H1 (cell line): ENCODE data around the gene GPR162. TPM values are rescaled to one million over a fixed set of nuclear protein-coding genes. Genes with fewer than 3 reads are reported as not detected.
A peak's percentile ranks its signal among the peaks of the same experiment; 100 is the strongest.

ENCODE experiments used
- CTCF ChIA-PET: fragments of 300-600 bp; sonication (Branson Sonifier 250); formaldehyde crosslinking; loops from one replicate; lab custom pipeline; 2021; ENCODE audit not compliant: partially characterized antibody; lab: Charles Lee
- POLR2A ChIA-PET: fragments of 300-600 bp; sonication (Branson Sonifier 250); formaldehyde crosslinking; loops from one replicate; lab custom pipeline; 2021; ENCODE audit warnings: inconsistent platforms; ENCODE audit not compliant: partially characterized antibody; lab: Charles Lee
- DNase-seq, 2 experiments: peaks; one replicate each; pipeline versions ENCODE4 v3.0.0 to v3.0.0-alpha.2; 2010 to 2022; ENCODE audit warnings: low spot score in 2 of 2, low read depth in 1 of 2, mixed read lengths in 1 of 2
- FAIRE-seq: peaks from 2 replicates; lab custom pipeline; 2011; peaks lifted over from hg19 to GRCh38; lab: Jason Lieb, UNC
- H2AFZ ChIP-seq: 2 replicates; pipeline ENCODE4 v1.8.1; 2012; ENCODE audit warnings: low read length, inconsistent platforms
- H2AK5ac ChIP-seq: 2 replicates; pipeline ENCODE4 v1.6.1; 2013; ENCODE audit warnings: low read depth, low read length
- H2BK120ac ChIP-seq: replicated peaks from 2 replicates; pipeline ENCODE3; 2013; ENCODE audit warnings: low read depth, low read length, inconsistent platforms
- H2BK12ac ChIP-seq: 2 replicates; pipeline ENCODE4 v1.6.1; 2013; ENCODE audit warnings: low read depth, low read length
- H2BK15ac ChIP-seq: 2 replicates; pipeline ENCODE4 v1.6.1; 2013; ENCODE audit warnings: low read length
- H2BK20ac ChIP-seq: 2 replicates; pipeline ENCODE4 v1.6.1; 2013; ENCODE audit warnings: low read length
- H2BK5ac ChIP-seq: 2 replicates; pipeline ENCODE4 v1.6.1; 2013; ENCODE audit warnings: low read depth, low read length
- H3K14ac ChIP-seq: 2 replicates; pipeline ENCODE4 v1.6.1; 2013; ENCODE audit warnings: inconsistent platforms; ENCODE audit not compliant: insufficient read length
- H3K18ac ChIP-seq: 2 replicates; pipeline ENCODE4 v1.6.1; 2013; ENCODE audit warnings: low read length; ENCODE audit errors: extremely low read depth
- H3K23ac ChIP-seq: 2 replicates; pipeline ENCODE4 v1.6.1; 2013; ENCODE audit warnings: inconsistent platforms; ENCODE audit not compliant: insufficient read length
- H3K23me2 ChIP-seq: 2 replicates; pipeline ENCODE4 v1.6.1; 2013; ENCODE audit warnings: low read depth, low read length
- H3K27ac ChIP-seq: 2 replicates; pipeline ENCODE4 v1.6.1; 2011; ENCODE audit warnings: low read depth, low read length, inconsistent platforms
- H3K27me3 ChIP-seq, 4 experiments: replicated peaks in 1 of 4; 1 replicate in 1 of 4; 2 replicates in 3 of 4; pipeline versions ENCODE4 v1.6.1 to v1.8.1; 2011 to 2013; ENCODE audit warnings: low read length in 3 of 4, mild to moderate bottlenecking in 3 of 4, inconsistent platforms in 2 of 4, mixed read lengths in 2 of 4, moderate library complexity in 1 of 4; ENCODE audit not compliant: control insufficient read depth in 3 of 4, insufficient read depth in 3 of 4; ENCODE audit errors: extremely low read depth in 1 of 4
- H3K36me3 ChIP-seq, 4 experiments: 2 replicates each; pipeline versions ENCODE4 v1.6.1 to v1.8.1; 2011 to 2013; ENCODE audit warnings: mild to moderate bottlenecking in 4 of 4, low read length in 3 of 4, moderate library complexity in 2 of 4, control low read depth in 1 of 4, inconsistent platforms in 1 of 4; ENCODE audit not compliant: insufficient read depth in 4 of 4, control insufficient read depth in 2 of 4
- H3K4ac ChIP-seq: replicated peaks from 2 replicates; pipeline ENCODE3; 2013; ENCODE audit warnings: low read length, low read depth, mixed read lengths, inconsistent platforms; ENCODE audit not compliant: insufficient read length
- H3K4me1 ChIP-seq, 4 experiments: replicated peaks in 1 of 4; 1 replicate in 1 of 4; 2 replicates in 3 of 4; pipeline versions ENCODE4 v1.6.1 to v1.8.1; 2011 to 2013; ENCODE audit warnings: low read length in 3 of 4, inconsistent platforms in 2 of 4, mixed read lengths in 1 of 4; ENCODE audit not compliant: insufficient read depth in 4 of 4, control insufficient read depth in 3 of 4
- H3K4me2 ChIP-seq, 2 experiments: 2 replicates each; pipeline versions ENCODE4 v1.6.1 to v1.8.1; 2011 to 2013; ENCODE audit warnings: low read depth in 2 of 2, low read length in 2 of 2, control low read depth in 1 of 2, inconsistent platforms in 1 of 2, mild to moderate bottlenecking in 1 of 2; ENCODE audit not compliant: insufficient read depth in 1 of 2
- H3K4me3 ChIP-seq, 4 experiments: fragments of 200-600, 300-600 bp in 1 of 4; sonication (generic), shearing (Covaris generic), sonication (Bioruptor Twin) in 1 of 4; 2 replicates each; pipeline versions ENCODE4 v1.5.1 to v1.8.1; 2011 to 2016; ENCODE audit warnings: low read length in 4 of 4, low read depth in 3 of 4, control low read depth in 2 of 4, inconsistent platforms in 2 of 4, mild to moderate bottlenecking in 2 of 4, mixed read lengths in 1 of 4, moderate library complexity in 1 of 4; ENCODE audit not compliant: insufficient read depth in 2 of 4; ENCODE audit errors: extremely low read depth in 1 of 4
- H3K56ac ChIP-seq: replicated peaks from 2 replicates; pipeline ENCODE3; 2013; ENCODE audit warnings: low read depth, mild to moderate bottlenecking, mixed read lengths, low read length, inconsistent platforms; ENCODE audit not compliant: insufficient read length
- H3K79me1 ChIP-seq: 2 replicates; pipeline ENCODE4 v1.6.1; 2013; ENCODE audit warnings: low read depth, low read length, control low read depth
- H3K79me2 ChIP-seq, 2 experiments: 2 replicates each; pipeline versions ENCODE4 v1.6.1 to v1.8.1; 2012 to 2013; ENCODE audit warnings: low read length in 2 of 2, mild to moderate bottlenecking in 2 of 2, inconsistent platforms in 1 of 2; ENCODE audit not compliant: insufficient read depth in 2 of 2, control insufficient read depth in 1 of 2
- H3K9ac ChIP-seq, 4 experiments: replicated peaks in 1 of 4; 1 replicate in 1 of 4; 2 replicates in 3 of 4; pipeline versions ENCODE4 v1.6.1 to v1.8.1; 2011 to 2013; ENCODE audit warnings: low read depth in 3 of 4, low read length in 3 of 4, control low read depth in 2 of 4, mild to moderate bottlenecking in 2 of 4, moderate library complexity in 2 of 4, inconsistent platforms in 1 of 4; ENCODE audit errors: extremely low read depth in 1 of 4
- H3K9me3 ChIP-seq, 2 experiments: 2 replicates each; pipeline versions ENCODE4 v1.6.1 to v1.8.1; 2012 to 2013; ENCODE audit warnings: mild to moderate bottlenecking in 2 of 2, moderate library complexity in 2 of 2, control low read depth in 1 of 2, inconsistent platforms in 1 of 2, low read depth in 1 of 2, low read length in 1 of 2, mixed read lengths in 1 of 2; ENCODE audit not compliant: insufficient read depth in 2 of 2
- H4K20me1 ChIP-seq, 2 experiments: replicated peaks in 1 of 2; 2 replicates each; pipeline versions ENCODE3 to v1.8.1; 2011 to 2013; ENCODE audit warnings: inconsistent platforms in 2 of 2, low read length in 2 of 2, mild to moderate bottlenecking in 1 of 2; ENCODE audit not compliant: insufficient read depth in 2 of 2, control insufficient read depth in 1 of 2
- H4K5ac ChIP-seq: 2 replicates; pipeline ENCODE4 v1.6.1; 2013; ENCODE audit warnings: low read length, low read depth, mixed read lengths, inconsistent platforms; ENCODE audit not compliant: insufficient read length
- H4K8ac ChIP-seq: 2 replicates; pipeline ENCODE4 v1.8.0; 2013; ENCODE audit warnings: mild to moderate bottlenecking, moderate library complexity, low read length, inconsistent platforms; ENCODE audit not compliant: insufficient read depth; ENCODE audit errors: extremely low read depth
- H4K91ac ChIP-seq: replicated peaks from 2 replicates; pipeline ENCODE3; 2013; ENCODE audit warnings: low read length, mixed read lengths, inconsistent platforms; ENCODE audit not compliant: insufficient read length
- CTCF ChIP-seq, 3 experiments: IDR thresholded peaks; 1 replicate in 2 of 3; 2 replicates in 1 of 3; pipeline versions ENCODE4 v1.5.1 to v1.6.1; 2011; ENCODE audit warnings: low read length in 3 of 3, mild to moderate bottlenecking in 3 of 3, inconsistent platforms in 2 of 3, low read depth in 1 of 3, moderate library complexity in 1 of 3; ENCODE audit not compliant: insufficient read depth in 1 of 3; ENCODE audit errors: control extremely low read depth in 1 of 3
- YY1 ChIP-seq: IDR thresholded peaks from 2 replicates; pipeline ENCODE4 v1.6.1; 2011; ENCODE audit warnings: low read depth, mild to moderate bottlenecking, low read length
- WGBS, 2 experiments: shearing (Covaris generic) in 1 of 2; methylation state at CpG; one replicate each; pipeline versions ENCODE4 v1.1.6 to v1.1.7; 2013 to 2015; ENCODE audit warnings: low lambda C conversion rate in 2 of 2, mixed read lengths in 2 of 2, inconsistent platforms in 1 of 2, low coverage in 1 of 2, missing lambda C conversion rate in 1 of 2; ENCODE audit not compliant: insufficient replicate concordance in 2 of 2, insufficient coverage in 1 of 2, insufficient read length in 1 of 2; ENCODE audit errors: extremely low coverage in 1 of 2, missing lambda C conversion rate in 1 of 2; 5-methylcytosine and 5-hydroxymethylcytosine counted together
- polyA plus RNA-seq, 7 experiments: library from polyadenylated mRNA; depleted of rRNA in 3 of 7; stranded (reverse) in 5 of 7; unstranded in 2 of 7; fragments of >200 nt in 5 of 7; fragments of 200-250 nt in 2 of 7; gene quantifications; 1 replicate in 5 of 7; 2 replicates in 1 of 7; 4 replicates in 1 of 7; pipeline versions ENCODE4 v1.2.1 to v1.2.3, GENCODE V29; 2011 to 2013; ENCODE audit warnings: missing spikeins in 2 of 7, mixed read lengths in 2 of 7
- total RNA-seq: library from RNA; stranded (reverse); fragmentation: NEBNext Ultra II Directional; extraction: Animal tissue kit (Norgen Biotek cat#: 25700); gene quantifications from 2 replicates; pipeline ENCODE4 v1.2.1, GENCODE V29; 2021

The GPR162 gene
- total and polyA plus RNA-seq, 2 of the 8 experiments (the other 6 are each of a cell fraction or from before 2014, with no cell fraction given) = 7.3 to 8.8 TPM

- Histone ChIP-seq H3K36me3 (peaks cover 8 to 44% (median 22%) of the 10 kb centered on the region in 4 experiments), H2BK12ac (no peak overlapping the region), H3K9me3 (no peaks in the 10 kb centered on the region), H3K27ac (peak overlapping the region; percentile 71; the same call in 1 of the 2 replicates), H3K18ac (peak overlapping the region; percentile 85; the same call in 1 of the 2 replicates), H3K4ac (peak overlapping the region; percentile 92), H3K14ac (no peak overlapping the region), H2BK15ac (no peak overlapping the region), H4K20me1 (peaks cover 25 to 30% of the 10 kb centered on the region in 2 experiments), H3K79me1 (0 out of 2 replicates have a peak, but pooled peaks cover 4% of the 10 kb centered on the region), H2AK5ac (no peak overlapping the region), H4K8ac (no peak overlapping the region), H3K79me2 (peaks cover 0 to 22% of the 10 kb centered on the region in 2 experiments; a peak in 2 of 4 replicates), H3K9ac (peak overlapping the region; percentile 60 to 85 (median 82)), H4K5ac (peak overlapping the region; percentile 32), H3K23ac (no peak overlapping the region), H3K4me3 (peak overlapping the region; percentile 84 to 98 (median 86)), H4K91ac (peak overlapping the region; percentile 0), H3K27me3 (no peaks in the 10 kb centered on the region), H3K56ac (peak overlapping the region; percentile 74), H2BK5ac (peak overlapping the region; percentile 73; the same call in 1 of the 2 replicates), H2BK20ac (no peak overlapping the region), H3K23me2 (peaks cover 21% of the 10 kb centered on the region), H3K4me2 (peak overlapping the region; percentile 93 to 94), H2BK120ac (peak overlapping the region; percentile 61), H3K4me1 (peaks cover 7 to 48% (median 25%) of the 10 kb centered on the region in 4 experiments), H2AFZ (no peak overlapping the region)
- DNase-seq (peak in 1 of 2 experiments; percentile 52), FAIRE-seq (no peak)
- 14% methylated on average over 22 of the region's 22 CpGs; no CpG with 5 or more reads in 1 of the 2 experiments for WGBS, 2 experiments
- ChIA-PET POLR2A (interaction anchor here (0.5 to 18.9 kb wide), 47 partner anchors 8 to 336 kb away, joined by 3 to 588 read pairs (median 4); partner anchors contain the start of genes ATN1, C12orf57, CD4 and CDCA3), CTCF (interaction anchor here (0.7 to 10.4 kb wide), 35 partner anchors 12 to 248 kb away, joined by 3 to 216 read pairs (median 7); partner anchors contain the start of genes C12orf57, CDCA3, GNB3 and LRRC23)
- TF ChIP-seq CTCF (IDR thresholded peaks at IDR 0.05; ENCODE audit: control extremely low read depth in 1 of 3, insufficient read depth in 1 of 3, low read depth in 1 of 3, low read length in 3 of 3) (peak in 1 of 3 experiments; percentile 28; a peak in 1 of 4 replicates), YY1 (no peak)
These were observed 46.8 kb downstream of the GPR162 start for GRCh38 chr12:6868211-6869048.
